MM.1S (cell line): ENCODE results near the gene CSHL1.

Experiments used
- EZH2 ChIP-seq: fragments of 300-600 bp; sonication (generic); optimal IDR thresholded peaks from 2 replicates; pipeline ENCODE3; 2017; ENCODE audit warnings: low read depth, mild to moderate bottlenecking, antibody characterized with exemption, low read length, mixed read lengths
- EZH2phosphoT487 ChIP-seq: fragments of 300-600 bp; sonication (generic); IDR thresholded peaks from 2 replicates; pipeline ENCODE4 v1.6.1; 2018; ENCODE audit warnings: antibody characterized with exemption, low read length

DNA sequence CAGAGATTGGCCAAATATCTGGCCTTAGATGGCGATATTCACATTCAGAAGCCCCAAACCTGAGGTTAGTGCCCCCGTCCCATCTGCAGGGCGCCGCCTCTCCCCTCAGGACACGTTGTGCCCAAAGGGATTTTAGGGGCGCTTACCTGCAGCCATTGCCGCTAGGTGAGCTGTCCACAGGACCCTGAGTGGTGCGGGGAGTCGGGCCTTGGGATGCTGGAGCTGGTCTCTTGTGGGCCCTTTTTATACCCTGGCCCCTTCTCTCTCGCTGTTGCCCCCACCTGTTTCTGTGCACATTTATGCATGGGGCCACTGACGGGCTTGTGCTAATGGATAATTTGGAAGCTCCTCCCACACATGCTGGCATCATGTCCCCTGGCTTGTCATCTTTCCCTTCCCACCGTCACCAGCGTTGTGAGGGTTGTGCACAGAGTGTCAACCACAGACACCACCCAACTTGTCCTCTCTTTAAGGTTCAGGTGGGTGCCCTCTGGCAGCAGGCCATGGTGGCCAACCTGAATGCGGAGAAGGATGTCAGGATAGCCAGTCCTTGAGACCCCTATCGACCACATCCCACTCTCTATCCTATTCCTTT, at the start of gene CSHL1:
- TF ChIP-seq EZH2 (no peak), EZH2phosphoT487 (no peak)
